NB4 (cell line): ENCODE measurements around the gene SNAI3.

Experiments used
- MYC ChIP-seq: IDR thresholded peaks from 2 replicates; pipeline ENCODE4 v1.6.1; 2011; ENCODE audit warnings: low read depth, low read length
- POLR2A ChIP-seq: IDR thresholded peaks from 2 replicates; pipeline ENCODE4 v1.6.1; 2011; ENCODE audit warnings: mild to moderate bottlenecking; ENCODE audit not compliant: insufficient read length; ENCODE audit errors: extremely low read depth
- TF ChIP-seq, protein P1 (sequence below): IDR thresholded peaks from one replicate; pipeline ENCODE4 v1.5.1; 2012; ENCODE audit warnings: low read depth, low read length
- TF ChIP-seq, protein P2 (sequence below): IDR thresholded peaks from 2 replicates; pipeline ENCODE4 v1.6.1; 2011; ENCODE audit warnings: low read depth, low read length

- TF ChIP-seq, protein P1, sequence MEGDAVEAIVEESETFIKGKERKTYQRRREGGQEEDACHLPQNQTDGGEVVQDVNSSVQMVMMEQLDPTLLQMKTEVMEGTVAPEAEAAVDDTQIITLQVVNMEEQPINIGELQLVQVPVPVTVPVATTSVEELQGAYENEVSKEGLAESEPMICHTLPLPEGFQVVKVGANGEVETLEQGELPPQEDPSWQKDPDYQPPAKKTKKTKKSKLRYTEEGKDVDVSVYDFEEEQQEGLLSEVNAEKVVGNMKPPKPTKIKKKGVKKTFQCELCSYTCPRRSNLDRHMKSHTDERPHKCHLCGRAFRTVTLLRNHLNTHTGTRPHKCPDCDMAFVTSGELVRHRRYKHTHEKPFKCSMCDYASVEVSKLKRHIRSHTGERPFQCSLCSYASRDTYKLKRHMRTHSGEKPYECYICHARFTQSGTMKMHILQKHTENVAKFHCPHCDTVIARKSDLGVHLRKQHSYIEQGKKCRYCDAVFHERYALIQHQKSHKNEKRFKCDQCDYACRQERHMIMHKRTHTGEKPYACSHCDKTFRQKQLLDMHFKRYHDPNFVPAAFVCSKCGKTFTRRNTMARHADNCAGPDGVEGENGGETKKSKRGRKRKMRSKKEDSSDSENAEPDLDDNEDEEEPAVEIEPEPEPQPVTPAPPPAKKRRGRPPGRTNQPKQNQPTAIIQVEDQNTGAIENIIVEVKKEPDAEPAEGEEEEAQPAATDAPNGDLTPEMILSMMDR: peak; percentile 87
- no peak for TF ChIP-seq POLR2A
- TF ChIP-seq, protein P2, sequence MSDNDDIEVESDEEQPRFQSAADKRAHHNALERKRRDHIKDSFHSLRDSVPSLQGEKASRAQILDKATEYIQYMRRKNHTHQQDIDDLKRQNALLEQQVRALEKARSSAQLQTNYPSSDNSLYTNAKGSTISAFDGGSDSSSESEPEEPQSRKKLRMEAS: peak; percentile 81
- peak; percentile 85 for TF ChIP-seq MYC
These were observed 898 bp downstream of the SNAI3 start for GRCh38 chr16:88685156-88686061.
